GM12875 (cell line): ENCODE measurements around the gene CYP2A7.
"Not testable (repeated sequence)": the region's sequence is repeated elsewhere in the genome, so short reads cannot be mapped to it uniquely, and the experiment has no call there.

Experiments used
- H3K4me3 ChIP-seq: one replicate; pipeline ENCODE4 v1.5.1; 2011; ENCODE audit warnings: low read depth, low read length, control low read depth
- CTCF ChIP-seq: IDR thresholded peaks from 2 replicates; pipeline ENCODE4 v1.5.1; 2011; ENCODE audit warnings: low read depth, mild to moderate bottlenecking, control low read depth, inconsistent platforms, low read length, moderate library complexity, borderline replicate concordance; ENCODE audit not compliant: insufficient read depth

CYP2A7 gene

GRCh38 chr19:40896418-40896796 lies 14.4 kb upstream of the CYP2A7 start:
- no peak for TF ChIP-seq CTCF
- no peak overlapping the region for H3K4me3 ChIP-seq

- TF ChIP-seq CTCF = no peak
Measured at GRCh38 chr19:40893112-40893511, 11.1 kb upstream of the CYP2A7 start.

GRCh38 chr19:40889366-40889765 lies 7.3 kb upstream of the CYP2A7 start:
- no peak for TF ChIP-seq CTCF
- no peak overlapping the region for H3K4me3 ChIP-seq

More at GRCh38 chr19:40893112-40893511, 11.1 kb upstream of the CYP2A7 start:
- H3K4me3 ChIP-seq = no peak overlapping the region

GRCh38 chr19:40888191-40888590 lies 6.2 kb upstream of the CYP2A7 start:
- TF ChIP-seq CTCF = no peak
- H3K4me3 ChIP-seq = no peak overlapping the region

- not testable (repeated sequence) for H3K4me3 ChIP-seq
Measured at GRCh38 chr19:40884187-40884931, 2.3 kb upstream of the CYP2A7 start.

GRCh38 chr19:40879349-40879748 lies 2.7 kb downstream of the CYP2A7 start:
- H3K4me3 ChIP-seq = not testable (repeated sequence)

- H3K4me3 ChIP-seq = not testable (repeated sequence)
Measured at GRCh38 chr19:40875526-40875951, 6.5 kb downstream of the CYP2A7 start.

- not testable (repeated sequence) for H3K4me3 ChIP-seq
Measured at GRCh38 chr19:40874874-40875273, 7.2 kb downstream of the CYP2A7 start.

- H3K4me3 ChIP-seq = not testable (repeated sequence)
Measured at GRCh38 chr19:40873873-40874272, 8.2 kb downstream of the CYP2A7 start.

- no peak overlapping the region for H3K4me3 ChIP-seq
- TF ChIP-seq CTCF = no peak
Measured at GRCh38 chr19:40872209-40872608, 9.8 kb downstream of the CYP2A7 start.
